ENCODE measurements around the gene DLK1.

GRCh38 chr14:100776681-100777365 is 50.1 kb downstream of the DLK1 start:
- TF ChIP-seq CTCF (IDR thresholded peaks at IDR 0.05) (no peak), POLR2A (IDR thresholded peaks at IDR 0.05) (no peak)

Data from heart left ventricle (tissue), 13 donors.